NCI-H69 (cell line): ENCODE data around the gene MRPS15.

ENCODE experiments used
- DNase-seq: peaks from one replicate; lab custom pipeline; 2025; lab: John Stamatoyannopoulos, UW

The MRPS15 gene

DNA sequence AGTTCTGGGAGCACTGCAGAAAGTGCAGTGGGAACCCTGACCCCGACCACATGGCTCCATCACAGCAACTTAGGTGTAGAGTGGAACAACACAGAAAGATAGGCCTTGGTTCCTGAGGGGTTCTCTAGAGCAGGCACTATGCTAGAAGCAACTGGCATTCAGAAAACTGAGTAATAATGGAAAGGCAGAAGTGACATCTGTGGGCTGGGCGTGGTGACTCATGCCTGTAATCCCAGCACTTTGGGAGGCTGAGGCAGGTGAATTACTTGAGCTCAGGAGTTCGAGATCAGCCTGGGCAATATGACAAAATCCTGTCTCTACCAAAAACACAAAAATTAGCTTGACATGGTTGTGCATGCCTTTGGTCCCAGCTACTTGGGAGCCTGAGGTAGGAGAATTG is 5.3 kb downstream of the MRPS15 start:
- DNase-seq: no peak

DNA sequence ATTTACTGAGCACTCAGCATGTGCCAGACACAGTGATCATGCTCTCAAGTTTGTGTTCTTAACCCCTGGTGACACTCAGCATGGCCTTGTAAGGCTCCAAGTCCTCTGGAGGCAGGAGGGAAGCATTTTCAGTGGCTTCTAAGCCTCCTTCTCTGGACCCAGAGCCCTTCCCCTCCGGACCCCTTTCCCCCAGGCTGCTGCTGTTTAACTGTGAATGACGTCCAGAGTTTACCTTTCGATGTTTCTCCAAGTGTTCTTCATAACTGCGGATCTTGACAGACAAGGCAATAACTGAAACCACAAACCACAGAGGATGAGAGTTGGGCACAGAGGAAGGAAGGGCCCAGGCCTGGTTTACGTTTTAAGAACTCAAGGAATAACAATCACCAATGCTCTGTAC is 6.5 kb downstream of the MRPS15 start:
- peak; percentile 26 for DNase-seq

DNA sequence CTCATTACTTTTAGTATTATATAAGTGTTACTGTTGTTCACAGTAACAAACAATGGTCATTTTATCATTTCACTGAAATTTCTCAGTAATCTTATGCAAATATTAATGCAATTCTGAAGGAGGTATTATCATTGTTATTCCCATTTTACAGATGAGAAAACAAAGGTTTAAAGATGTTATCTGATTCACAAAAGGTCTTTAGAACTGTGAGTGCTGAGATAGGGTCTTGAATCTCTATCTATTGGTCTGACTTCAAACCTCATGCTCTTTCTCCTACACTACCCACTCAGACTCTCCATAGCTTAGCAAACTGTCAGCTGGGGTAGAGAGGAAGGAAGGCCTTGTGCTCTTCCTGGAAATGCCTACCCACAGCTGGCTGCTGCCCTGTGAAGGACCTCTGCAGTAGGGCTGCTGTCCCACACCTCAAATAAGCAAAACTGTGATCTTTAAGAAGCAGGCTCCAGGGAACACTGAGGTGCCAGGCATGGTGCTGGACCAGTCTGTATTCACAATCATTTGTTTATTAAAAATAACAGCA is 7.7 kb downstream of the MRPS15 start:
- DNase-seq: no peak

DNA sequence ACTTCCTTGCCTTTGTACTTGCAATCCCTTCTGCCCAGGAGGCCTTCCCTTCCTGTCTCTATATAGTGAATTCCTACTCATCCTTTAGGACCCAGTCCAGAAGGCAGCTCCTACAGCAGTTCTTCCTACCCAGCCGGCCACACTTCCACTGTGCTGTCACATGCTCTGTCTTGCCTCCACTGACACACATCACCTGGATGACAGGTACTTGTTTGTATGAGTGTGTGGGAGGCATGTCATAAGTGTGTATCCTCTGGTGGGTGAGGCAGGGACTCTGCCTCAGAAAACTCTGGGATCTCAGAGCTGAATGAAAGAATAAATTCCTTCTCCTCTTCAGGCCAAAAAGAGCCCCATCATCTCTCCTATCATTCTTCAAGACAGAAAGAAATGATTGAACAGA is 8.8 kb downstream of the MRPS15 start:
- DNase-seq: no peak

DNA sequence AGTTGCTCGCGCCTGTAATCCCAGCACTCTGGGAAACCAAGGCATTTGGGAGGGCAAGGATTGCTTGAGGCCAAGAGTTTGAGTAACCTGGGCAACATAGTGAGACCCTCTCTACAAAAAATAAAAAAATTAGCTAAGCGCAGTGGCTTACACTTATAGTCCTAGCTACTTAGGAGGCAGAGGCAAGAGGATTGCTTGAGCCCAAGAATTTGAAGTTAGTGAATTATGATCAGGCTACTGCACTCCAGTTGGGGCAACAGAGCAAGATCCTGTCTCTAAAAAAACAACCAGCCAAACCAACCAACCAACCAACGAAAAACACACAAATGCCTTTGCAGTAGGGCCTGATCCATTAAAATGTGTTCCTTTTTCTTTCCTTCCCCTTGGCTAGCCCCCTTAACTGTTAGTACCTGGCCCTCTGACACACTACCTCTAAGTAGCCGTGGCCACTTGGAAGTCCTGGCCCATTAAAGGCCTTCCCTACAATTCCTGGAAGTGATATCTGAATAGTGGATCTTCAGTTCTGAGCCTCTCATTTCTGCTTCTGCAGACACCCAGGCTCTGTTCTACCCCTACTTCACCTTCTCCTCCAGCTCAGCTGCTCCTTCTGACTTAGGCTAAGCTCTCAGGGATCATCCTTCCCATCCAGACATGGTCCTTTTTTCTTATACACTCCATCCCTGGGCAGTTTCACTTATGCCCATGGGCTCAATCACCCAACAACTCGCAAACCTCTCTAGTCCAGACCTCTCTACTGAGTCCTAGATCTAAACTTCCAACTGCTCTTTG is 10.4 kb downstream of the MRPS15 start:
- no peak for DNase-seq

DNA sequence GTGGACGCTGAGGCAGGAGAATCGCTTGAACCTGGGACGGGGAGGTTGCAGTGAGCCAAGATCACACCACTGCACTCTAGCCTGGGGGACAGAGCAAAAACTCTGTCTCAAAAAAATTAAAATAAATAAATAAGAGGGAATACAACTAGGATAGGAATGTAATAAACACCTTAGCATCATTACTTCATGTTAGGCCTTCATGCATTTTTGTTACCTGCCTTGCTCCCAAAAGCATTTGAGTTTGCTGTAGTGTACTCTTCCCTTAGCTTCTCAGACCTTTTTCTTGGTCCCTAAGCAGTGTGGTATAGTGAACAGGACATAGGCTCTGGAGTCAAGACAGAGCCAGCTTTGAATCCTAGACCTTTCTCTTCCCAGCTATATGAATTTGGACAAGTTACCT is 11.1 kb downstream of the MRPS15 start:
- DNase-seq: no peak

DNA sequence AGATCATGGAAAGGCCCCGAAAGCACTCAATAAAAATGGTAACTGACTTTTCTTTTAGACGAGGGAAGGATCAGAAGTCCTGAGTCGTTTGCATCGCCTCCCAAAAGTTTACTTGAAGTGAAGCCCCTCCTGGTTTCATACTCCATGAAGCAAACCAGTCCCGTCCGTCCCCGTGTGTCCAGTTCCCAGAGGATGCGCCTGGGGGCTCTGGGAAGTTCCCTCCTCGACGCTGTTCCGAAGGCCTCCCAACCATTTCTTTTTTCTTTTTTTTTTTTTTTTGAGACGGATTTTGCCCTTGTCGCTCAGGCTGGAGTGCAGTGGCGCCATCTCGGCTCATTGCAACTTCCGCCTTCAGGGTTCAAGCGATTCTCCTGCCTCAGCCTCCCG is 13.3 kb downstream of the MRPS15 start:
- DNase-seq: no peak

DNA sequence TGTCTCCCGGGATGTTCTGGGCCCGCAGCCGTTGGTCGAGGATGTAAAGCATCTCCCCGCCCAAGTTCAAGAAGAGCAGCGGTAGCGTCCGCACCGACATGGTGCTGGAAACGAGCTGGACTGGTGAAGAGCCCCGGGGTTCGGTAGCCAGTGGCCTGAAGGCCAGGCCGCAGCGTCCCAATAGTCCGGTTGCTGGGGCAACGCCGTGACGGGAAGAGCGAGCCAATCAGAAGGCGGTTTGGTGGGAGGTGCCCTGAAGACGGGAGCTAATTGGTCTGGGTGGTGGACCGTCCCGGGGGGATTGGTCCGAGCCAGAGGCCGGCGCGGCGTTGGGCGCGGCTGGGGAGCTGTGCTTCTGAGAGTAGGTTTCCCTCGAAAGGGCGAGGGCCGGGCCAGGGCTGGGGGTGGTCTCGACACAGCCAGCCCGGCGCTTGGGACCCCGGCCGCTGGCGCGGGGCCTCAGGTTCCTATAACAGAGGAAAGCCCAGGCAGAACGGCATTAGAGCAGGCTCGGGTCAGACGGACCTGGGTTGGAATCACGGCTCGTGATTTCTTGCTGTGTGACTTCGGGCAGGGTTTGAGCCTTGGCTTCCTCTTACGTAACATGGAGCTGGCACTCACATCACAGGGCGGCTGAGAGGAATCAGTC is 13.8 kb downstream of the MRPS15 start, which contains the start of gene OSCP1:
Gene OSCP1 (minus strand): TSS at position 182 of the 649 bp plus-strand sequence. CDS start 82 bp downstream, at position 100.
- peak; percentile 95 for DNase-seq

DNA sequence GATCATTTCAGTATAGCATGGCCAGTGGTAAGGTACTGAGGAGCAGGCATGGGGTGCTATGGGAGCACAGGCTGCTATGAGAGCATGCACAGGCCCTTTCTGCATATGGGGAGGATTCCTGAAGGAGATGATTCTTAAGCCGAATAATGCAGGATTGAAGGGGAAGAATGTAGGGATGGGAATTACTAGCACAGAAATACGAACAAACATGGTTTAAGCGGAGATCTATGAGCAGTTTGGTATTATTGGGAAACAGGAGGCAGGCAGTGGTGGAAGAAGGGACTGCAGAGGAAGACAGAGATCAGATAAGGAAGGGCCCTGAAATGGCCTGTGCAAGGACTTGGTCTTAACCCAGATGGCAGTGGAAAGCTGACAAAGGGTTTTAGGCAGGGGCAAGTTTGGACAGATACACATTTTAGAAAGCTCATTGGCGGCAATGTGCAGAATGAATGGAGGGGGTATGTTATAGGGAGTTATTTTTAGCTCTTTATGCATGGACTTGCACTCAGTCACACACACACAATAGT is 15.6 kb downstream of the MRPS15 start:
- peak; percentile 65 for DNase-seq

DNA sequence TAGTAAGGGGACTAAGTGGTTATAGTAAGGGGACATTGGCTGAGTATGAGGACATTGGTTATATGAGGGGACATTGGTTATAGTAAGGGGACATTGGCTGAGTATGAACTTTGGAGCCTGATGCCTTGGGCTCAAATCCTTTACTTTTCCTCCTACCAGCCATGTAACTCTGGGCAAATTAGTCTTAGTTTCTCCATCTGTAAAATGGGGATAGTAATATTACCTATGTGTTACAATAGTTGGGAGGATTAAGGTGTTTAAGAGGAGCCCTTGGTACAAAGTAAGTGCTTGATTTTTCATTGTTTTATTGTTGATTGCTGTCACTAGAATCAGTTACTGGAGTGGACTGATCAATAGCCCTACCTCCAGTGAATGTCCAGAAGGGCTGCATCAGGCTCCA is 16.7 kb downstream of the MRPS15 start:
- no peak for DNase-seq

DNA sequence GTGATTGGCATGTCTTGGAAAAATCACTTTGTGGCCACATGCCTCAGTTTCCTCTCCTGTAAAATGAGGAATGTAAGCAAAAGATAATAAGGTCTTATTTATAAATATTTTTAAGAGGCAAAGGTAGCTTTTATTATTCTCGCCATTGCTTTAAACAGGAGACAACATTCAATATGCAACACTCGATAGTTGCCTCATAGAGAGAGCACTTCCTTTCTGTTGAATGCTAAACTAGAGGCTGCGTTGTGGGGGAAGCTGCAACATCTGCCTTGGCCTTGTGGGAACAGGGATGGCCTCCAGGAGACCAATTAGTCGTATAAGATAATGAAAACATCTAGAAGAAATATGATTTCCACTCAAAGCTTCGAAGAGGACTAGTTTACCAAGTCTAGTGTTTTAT is 17.4 kb downstream of the MRPS15 start:
- peak; percentile 18 for DNase-seq

DNA sequence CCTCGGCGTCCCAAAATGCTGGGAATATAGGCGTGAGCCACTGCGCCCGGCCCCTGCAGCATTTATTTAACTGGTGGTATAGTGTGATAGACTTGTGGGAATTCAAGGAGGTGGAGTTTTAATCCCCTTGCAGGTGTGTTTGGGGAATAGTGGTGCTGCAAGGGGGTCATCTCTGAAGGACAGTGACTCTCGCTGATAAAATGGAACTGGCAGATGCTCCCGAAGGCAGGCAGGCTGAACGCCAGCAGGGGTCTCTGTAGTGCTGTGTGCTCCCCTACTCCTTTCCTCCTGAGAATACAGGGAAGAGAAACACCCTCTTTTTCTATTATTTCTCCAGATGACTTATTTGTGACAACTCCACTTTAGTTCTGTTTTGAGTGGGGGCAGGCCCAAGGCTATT is 17.9 kb downstream of the MRPS15 start:
- DNase-seq: peak; percentile 55

DNA sequence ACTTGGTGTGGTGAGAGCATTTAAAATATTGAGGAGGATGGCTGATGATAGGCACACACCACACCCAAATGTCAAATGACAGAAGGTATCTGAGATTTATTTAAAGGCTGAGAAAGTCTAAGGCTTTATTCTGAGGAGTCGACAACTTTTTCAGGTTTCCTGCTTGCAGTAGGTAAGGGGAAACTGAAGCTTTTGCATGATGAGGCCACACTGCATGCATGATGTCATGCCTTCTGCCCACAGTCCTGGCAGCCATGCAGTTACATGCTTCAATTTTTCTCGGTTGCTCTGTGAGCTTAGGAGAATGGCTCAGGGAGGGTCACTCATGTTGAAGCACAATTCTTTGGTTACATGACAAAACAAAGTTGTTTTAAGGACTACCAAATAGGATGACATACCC is 20.9 kb downstream of the MRPS15 start:
- no peak for DNase-seq

DNA sequence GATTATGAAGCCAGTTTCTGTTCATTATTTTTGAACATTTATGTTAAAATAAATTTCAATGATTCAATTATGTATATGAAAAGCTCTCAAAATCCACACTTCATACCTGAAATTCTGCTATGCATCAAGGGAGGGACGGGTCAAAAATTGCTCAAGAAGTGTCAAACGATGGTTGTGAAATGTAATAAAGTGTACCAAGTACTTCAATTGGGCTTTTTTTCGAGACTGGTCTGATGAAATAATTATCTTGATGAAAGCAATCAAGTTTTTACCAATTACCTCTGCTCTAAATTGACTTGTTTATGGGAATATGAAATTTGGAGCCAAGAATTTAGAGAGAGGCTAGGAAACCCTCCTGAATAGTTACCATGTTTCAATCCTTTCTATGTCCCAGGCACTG is 21.8 kb downstream of the MRPS15 start:
- DNase-seq: no peak

DNA sequence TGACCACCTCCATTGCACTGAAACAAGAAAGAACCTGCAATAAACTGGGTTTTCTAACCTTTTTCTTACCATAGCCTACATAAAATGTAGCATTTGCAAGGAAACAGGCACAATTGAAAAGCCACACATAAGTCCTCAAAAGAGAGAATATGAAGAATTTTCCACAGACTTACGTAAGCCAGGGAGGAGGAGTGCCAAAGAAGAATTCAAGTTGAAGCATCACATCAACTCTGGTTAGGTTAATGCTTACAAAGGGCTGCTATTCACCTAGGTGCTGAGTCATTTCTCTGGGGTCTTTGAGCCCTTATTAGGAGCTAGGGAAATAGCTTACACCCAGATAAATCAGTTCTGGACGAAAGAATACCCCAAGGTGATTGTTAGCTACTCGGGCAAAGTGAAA is 23.5 kb downstream of the MRPS15 start:
- no peak for DNase-seq

DNA sequence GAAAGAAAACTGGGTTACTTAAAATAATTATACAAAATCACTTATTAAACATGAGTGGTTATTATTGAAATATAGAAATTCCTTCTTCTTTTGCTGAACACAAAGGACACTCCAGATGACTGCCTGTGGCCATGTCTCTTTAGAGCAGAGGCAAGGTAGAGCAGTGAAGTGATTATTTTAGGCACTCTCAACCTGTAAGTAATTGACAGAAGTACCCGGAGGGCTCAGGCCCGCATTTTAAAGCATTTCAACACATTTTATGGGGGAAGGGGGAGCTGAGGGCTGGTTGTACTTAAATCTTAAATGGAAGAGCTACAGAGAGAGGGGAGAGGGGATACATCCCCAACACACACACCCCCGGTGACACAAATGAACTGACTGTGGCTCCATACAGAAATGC is 24.1 kb downstream of the MRPS15 start:
- no peak for DNase-seq

DNA sequence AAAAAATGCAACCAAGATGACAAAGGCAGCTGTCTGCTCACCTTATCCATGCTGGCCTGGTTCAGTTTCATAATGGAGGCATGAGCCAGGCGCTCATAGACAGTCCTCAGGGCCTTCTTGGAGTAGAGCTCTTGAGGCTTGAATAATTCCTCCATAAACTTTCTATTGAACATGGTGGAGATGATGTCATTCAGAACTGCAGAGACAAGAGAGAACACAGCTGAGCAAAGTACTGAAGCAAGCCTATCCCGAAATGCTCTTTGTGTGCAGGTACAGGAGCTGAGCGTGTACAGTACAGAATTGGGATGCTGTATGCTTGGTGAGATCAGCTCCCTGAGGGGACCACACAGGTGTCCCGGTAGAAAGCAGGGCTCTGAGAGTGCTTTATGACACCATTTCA is 25.5 kb downstream of the MRPS15 start:
- DNase-seq: no peak

DNA sequence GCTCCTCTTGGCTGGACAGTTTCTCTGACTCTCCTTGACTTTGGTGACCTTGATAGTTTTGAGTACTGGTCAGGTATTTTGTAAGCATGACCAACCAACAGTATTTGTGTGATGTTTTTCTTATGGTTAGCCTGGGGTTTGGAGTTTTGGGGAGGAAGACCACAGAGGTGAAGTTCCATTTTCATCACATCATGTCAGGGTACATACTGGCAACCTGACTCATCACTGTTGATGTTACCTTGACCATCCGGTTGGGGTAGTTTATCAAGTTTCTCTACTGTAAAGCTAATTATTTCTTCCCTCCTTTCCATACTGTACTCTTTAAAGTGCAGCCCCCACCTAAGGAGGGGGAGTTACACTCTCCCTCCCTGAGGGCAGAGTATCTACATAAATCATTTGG is 27.4 kb downstream of the MRPS15 start:
- no peak for DNase-seq

DNA sequence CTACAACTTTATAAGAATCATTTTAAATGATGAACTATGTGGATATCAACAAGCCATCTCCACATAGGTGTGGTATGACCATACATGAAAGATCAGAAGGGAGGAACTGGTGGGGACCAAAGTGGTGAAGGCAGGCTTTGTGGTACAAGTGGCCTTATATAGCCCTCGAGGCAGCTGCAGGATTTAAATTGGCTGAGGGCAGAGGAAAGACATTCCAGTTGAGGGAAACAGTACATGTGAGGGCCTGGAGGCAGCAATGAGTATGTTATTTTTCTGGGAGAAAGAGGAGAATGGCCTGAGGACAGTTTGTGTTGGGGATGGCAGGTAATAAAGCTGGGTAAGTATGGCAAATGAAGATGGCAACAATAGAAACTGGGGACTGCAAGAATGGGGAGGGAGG is 31.1 kb downstream of the MRPS15 start:
- DNase-seq: no peak

DNA sequence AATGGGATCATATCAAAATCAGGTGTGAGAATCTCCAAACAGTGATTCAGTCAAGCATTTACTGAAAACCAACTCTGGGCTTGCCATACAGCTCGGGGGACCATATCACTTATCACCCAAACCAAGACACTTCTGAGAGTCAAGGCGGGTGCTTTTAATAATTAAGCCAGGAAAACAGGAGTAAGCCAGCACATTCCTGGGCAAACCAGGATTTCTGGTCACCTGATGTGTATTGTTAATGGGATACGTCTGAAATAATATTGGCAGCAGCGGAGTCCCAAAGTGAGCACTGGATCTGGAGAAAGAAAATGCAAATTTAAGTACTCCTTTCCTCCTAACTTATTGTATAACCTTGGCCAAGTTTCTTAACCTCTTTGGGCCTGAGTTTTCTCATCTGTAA is 31.6 kb downstream of the MRPS15 start:
- DNase-seq: no peak

DNA sequence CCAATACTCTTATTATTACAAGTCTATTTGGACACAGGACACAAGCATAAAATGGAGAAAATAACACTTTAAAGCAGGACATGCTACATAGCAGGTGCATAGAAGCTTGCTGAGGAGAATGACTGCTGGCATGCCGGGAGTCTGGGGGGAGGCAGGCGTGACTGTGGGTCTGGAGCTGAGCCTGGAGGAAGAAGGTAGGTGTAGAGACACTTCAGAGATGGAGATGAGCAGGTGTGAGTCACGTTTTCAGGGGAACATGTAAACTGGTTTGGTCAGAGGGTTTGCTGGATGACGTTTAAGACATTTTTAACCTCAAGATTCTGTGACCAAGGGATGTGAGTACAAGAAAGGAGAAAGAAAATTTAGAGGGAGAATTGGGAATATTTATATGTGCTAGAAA is 38.4 kb downstream of the MRPS15 start:
- DNase-seq: no peak

DNA sequence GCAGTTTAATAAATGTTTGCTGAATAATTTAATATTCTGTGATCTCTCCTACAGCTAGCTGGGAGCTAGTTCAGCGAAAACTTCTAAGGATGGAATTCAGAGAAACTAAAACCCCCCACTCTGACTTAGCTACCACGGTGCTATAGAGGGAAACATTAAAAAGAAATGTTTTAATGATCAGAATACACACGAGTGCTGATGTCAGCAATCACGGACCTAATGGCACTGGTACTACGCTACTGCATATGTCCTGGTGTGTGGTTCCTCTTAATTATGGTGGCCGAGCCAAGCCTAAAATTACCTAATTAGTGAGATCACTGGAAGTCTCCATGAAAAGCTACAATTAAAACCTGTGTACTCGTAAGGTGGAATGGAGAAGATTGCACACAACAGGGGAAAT is 42.5 kb downstream of the MRPS15 start:
- peak; percentile 72 for DNase-seq

DNA sequence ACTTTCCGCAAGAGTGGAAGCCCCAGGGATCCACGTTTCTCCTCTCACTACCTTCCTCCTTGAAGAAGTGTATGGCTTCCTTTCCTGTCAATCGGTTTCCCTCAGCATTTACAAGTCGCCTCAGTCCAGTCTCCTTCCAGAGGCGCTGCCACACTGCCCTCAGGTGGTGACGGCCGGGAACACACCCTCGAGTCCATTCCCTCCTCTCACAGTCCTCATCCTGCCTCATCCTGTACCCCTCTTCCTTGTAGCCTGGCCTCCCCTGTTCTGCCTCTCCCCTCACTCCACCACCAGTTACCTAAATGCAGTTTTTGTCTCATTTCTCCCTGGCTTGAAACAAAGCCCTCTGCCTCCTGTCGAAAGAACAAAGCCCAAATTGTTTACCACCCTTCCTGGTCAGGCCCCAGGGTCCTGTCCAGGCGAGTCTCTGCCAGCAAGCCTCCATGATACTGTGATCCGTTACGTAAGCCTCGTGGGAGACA is 43.3 kb downstream of the MRPS15 start:
- DNase-seq: peak; percentile 75
